ENCODE measurements around the gene TMEM62. TPM values are rescaled to one million over a fixed set of nuclear protein-coding genes. Genes with fewer than 3 reads are reported as not detected.

Gene TMEM62
- total RNA-seq, 2 donors from 2014 or later, result 11.3 TPM

- TF ChIP-seq CTCF (IDR thresholded peaks at IDR 0.05), result no peak
- no peaks in the 10 kb centered on the region for H3K9me3 ChIP-seq
- H3K4me3 ChIP-seq, result no peak overlapping the region
- DNase-seq (ENCODE audit: low spot score), result no peak
- peaks cover 0 to 15% of the 10 kb centered on the region in 2 donors for H3K4me1 ChIP-seq
- no peaks in the 10 kb centered on the region for H3K36me3 ChIP-seq
- H3K27ac ChIP-seq, result no peak overlapping the region
- H3K27me3 ChIP-seq, result no peaks in the 10 kb centered on the region
Measured at GRCh38 chr15:43226436-43227305, 93.3 kb downstream of the TMEM62 start.

DNA sequence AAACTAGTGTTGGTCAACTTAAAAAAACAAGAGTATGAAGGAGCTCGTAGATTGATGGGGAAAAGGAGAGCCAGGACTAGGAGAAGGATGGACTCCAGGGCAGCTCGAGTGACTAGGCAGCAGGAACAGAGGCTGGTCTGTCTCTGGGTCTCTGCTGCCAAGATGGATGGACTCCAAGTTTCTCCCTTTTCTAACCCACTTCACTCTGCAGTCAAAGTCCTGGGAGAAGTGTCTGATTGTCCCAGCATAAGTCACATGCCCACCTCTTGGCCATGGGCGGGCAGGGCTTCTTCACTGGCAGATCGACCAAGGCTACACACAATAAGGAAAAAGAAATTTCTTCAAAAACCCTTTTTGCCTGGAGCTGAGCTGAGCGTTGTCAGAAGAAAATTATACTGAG is 96.6 kb downstream of the TMEM62 start:
- Histone ChIP-seq H3K9me3 (no peaks in the 10 kb centered on the region), H3K27me3 (no peaks in the 10 kb centered on the region), H3K4me3 (no peak overlapping the region), H3K36me3 (no peaks in the 10 kb centered on the region), H3K4me1 (peaks cover 0 to 15% of the 10 kb centered on the region in 2 donors), H3K27ac (no peak overlapping the region)
- TF ChIP-seq CTCF (IDR thresholded peaks at IDR 0.05), result no peak
- DNase-seq (ENCODE audit: low spot score), result no peak

GRCh38 chr15:43230640-43231115 is 97.3 kb downstream of the TMEM62 start:
- no peaks in the 10 kb centered on the region for H3K36me3 ChIP-seq
- H3K4me1 ChIP-seq, result peaks cover 0 to 15% of the 10 kb centered on the region in 2 donors
- no peak for DNase-seq (ENCODE audit: low spot score)
- no peak overlapping the region for H3K27ac ChIP-seq
- H3K27me3 ChIP-seq, result no peaks in the 10 kb centered on the region
- no peak overlapping the region for H3K4me3 ChIP-seq
- no peak for TF ChIP-seq CTCF (IDR thresholded peaks at IDR 0.05)
- no peaks in the 10 kb centered on the region for H3K9me3 ChIP-seq

DNA sequence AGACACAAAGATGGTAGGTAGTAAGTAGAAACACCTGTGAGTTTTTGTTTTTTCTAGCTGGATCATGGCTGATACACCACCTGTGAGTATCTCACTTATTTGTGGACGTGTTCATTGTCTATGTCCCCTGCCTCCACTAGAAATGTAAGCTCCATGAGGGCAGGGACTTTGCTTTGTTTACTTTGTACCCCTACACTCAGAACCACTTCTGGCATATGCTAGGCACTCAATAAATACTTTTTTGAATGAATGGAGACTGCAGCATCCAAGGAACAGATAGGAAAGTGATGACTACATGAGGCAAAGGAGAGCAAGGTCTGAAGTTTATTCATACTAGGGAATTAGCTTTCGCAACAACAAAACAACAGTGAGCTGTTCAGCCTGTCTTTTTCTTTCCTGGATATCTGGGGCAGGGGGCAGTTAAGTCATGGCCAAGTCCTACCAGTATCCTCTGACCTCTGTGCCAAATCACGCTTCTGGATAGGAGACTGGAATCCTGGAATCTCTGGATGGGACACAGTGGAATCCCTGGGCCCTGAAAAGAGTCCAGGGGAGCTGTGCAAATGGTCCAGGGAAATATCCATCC is 99.0 kb downstream of the TMEM62 start:
- Histone ChIP-seq H3K4me1 (peaks cover 0 to 15% of the 10 kb centered on the region in 2 donors), H3K27me3 (no peaks in the 10 kb centered on the region), H3K27ac (no peak overlapping the region), H3K4me3 (no peak overlapping the region), H3K36me3 (no peaks in the 10 kb centered on the region), H3K9me3 (no peaks in the 10 kb centered on the region)
- DNase-seq (ENCODE audit: low spot score), result no peak
- no peak for TF ChIP-seq CTCF (IDR thresholded peaks at IDR 0.05)

Other genes with a start within 250 kb of the TMEM62 start
- gene TTBK2, start 212.8 kb upstream of the TMEM62 start, total RNA-seq, result 10 to 100 TPM; 16.3 to 19.7 TPM
- gene UBR1, start 27.5 kb upstream of the TMEM62 start, total RNA-seq, result 10 to 100 TPM; 20.0 to 21.0 TPM
- gene CCNDBP1, start 51.8 kb downstream of the TMEM62 start, total RNA-seq, result 10 to 100 TPM; 50.9 to 60.1 TPM
- 1 to 10 TPM; 1.1 TPM for gene EPB42, start 87.4 kb downstream of the TMEM62 start, total RNA-seq
- gene TGM5, start 133.3 kb downstream of the TMEM62 start, total RNA-seq, result under 1 TPM in 1 of 2 donors, not detected in 1; 0.15 TPM
- not detected for gene TGM7, start 168.7 kb downstream of the TMEM62 start, total RNA-seq
- gene LCMT2, start 197.0 kb downstream of the TMEM62 start, total RNA-seq, result 1 to 10 TPM; 4.4 to 8.6 TPM
- 10 to 100 TPM in 1 of 2 donors, 1 to 10 TPM in 1; 6.4 to 10.1 TPM for gene ZSCAN29, start 237.5 kb downstream of the TMEM62 start, total RNA-seq
- 1 to 10 TPM; 5.9 to 8.5 TPM for gene TUBGCP4, start 237.5 kb downstream of the TMEM62 start, total RNA-seq

Data from right atrium auricular region (tissue), 2 donors.